NB4 (cell line): ENCODE results near the gene PDK2.

Source experiments
- CTCF ChIP-seq: IDR thresholded peaks from one replicate; pipeline ENCODE4 v1.5.1; 2012; ENCODE audit warnings: low read depth, low read length
- MAX ChIP-seq: IDR thresholded peaks from 2 replicates; pipeline ENCODE4 v1.6.1; 2011; ENCODE audit warnings: low read depth, low read length
- MYC ChIP-seq: IDR thresholded peaks from 2 replicates; pipeline ENCODE4 v1.6.1; 2011; ENCODE audit warnings: low read depth, low read length
- POLR2A ChIP-seq: IDR thresholded peaks from 2 replicates; pipeline ENCODE4 v1.6.1; 2011; ENCODE audit warnings: mild to moderate bottlenecking; ENCODE audit not compliant: insufficient read length; ENCODE audit errors: extremely low read depth

GRCh38 chr17:50103941-50104340, 8.8 kb downstream of the PDK2 start:
- TF ChIP-seq CTCF (no peak), POLR2A (no peak), MYC (no peak), MAX (no peak)
